NCI-H2196 treated with DMSO at 0.1 percent for 48 hours (cell line): ENCODE data around the gene BICRA.
"Not testable (repeated sequence)": the region's sequence is repeated elsewhere in the genome, so short reads cannot be mapped to it uniquely, and the experiment has no call there.

Experiments
- DNase-seq: peaks from one replicate; lab custom pipeline; 2025; ENCODE audit not compliant: unreplicated experiment; lab: John Stamatoyannopoulos, UW

BICRA gene

GRCh38 chr19:47630594-47630993, 21.7 kb downstream of the BICRA start:
- DNase-seq: no peak

DNA sequence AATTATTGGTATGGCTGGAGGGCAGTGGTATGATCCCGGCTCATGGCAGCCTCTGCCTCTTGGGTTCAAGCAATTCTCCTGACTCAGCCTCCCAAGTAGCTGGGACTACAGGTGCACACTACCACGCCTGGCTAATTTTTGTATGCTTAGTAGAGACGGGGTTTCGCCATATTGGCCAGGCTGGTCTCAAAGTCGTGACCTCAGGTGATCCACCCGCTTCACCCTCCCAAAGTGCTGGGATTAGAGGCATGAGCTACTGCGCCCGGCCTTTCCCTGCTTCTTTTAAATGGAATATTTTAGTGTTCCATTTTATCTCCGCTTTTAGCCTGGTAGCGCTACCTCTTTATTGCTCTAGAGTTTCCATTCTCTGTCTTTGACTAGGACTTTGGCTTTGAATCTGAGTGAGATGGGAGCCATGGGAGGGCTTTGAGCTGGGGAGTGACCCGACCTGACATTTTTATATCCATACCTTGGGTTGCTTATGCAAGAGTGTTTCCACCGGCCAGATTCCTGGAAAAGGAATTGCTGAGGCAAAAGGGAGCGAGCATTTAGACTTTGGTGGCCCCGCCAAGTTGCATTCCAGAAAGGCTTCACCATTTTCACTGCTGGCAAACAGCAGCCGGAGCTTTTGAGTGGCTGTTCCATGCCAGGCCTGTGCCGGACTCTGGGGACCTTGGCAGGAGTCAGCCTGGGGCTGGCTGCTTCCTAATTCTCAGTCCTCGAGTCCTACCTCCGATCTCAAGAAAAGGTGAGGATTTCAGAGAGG, 22.9 kb downstream of the BICRA start:
- DNase-seq: no peak

DNA sequence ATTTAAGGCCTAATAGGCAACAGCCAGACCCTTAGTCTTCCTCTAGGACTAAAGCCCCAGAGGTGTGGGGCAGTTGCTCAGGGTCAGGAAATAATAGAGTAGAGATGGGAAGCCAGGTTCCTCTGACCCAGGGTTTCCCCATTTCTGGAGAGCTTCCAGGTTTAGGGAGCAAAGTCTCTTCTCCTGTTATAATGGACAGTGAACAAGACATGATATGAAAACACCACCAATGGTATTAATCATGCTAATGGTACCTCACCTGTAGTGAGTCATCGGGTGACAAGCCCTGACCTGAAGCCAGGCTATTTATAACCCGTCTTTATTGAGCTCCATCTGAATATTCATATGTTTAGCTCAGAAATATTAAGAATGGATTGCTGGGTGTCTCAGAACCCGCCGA, 24.6 kb downstream of the BICRA start:
- peak; percentile 44 for DNase-seq

GRCh38 chr19:47633996-47634395, 25.1 kb downstream of the BICRA start:
- DNase-seq: no peak

DNA sequence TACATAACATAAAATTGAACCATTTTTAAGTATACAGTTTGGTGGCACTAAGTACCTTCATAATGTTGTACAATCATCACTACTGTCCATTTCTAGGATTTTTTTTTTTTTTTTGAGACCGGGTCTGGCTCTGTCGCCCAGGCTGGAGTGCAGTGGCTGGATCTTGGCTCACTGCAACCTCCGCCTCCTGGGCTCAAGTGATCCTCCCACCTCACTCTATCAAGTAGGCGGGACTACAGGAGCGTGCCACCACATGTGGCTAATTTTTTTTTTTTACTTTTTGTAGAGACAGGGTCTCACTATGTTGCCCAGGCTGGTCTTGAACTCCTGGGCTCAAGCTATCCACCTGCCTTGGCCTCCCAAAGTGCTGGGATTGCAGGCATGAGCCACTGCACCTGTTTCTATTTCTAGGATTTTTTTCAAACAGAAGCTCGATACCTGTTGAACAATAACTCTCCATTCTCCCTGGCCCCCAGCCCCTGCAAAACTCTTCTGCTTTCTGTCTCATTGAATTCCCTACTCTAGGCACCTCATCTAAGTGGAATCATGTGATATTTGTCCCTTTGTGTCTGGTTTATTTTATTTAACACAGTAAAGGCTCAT, 26.3 kb downstream of the BICRA start:
- not testable (repeated sequence) for DNase-seq

GRCh38 chr19:47637550-47637949, 28.6 kb downstream of the BICRA start:
- DNase-seq: no peak

- no peak for DNase-seq
Measured at GRCh38 chr19:47641891-47642485, 33.1 kb downstream of the BICRA start.

DNA sequence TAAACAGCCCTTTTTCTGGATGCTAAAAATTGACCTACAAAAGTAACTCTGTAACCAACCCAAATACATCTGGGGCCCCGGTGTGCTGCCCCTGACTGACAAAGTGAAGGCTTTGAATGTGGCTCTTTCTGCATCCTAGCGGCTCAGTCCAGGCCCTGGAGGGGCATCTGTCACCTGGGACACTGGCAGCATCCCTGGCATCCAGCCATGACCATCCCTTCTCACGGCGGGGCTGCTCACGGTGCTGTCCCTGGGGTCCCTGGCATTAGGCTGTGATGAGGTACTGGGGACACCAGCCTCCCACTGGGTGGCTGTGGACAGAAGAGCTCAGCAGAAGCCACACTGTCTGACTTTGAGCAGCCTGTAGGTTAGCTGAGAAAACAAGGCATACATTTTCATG, 34.3 kb downstream of the BICRA start:
- no peak for DNase-seq

- no peak for DNase-seq
Measured at GRCh38 chr19:47644199-47644598, 35.3 kb downstream of the BICRA start.

DNA sequence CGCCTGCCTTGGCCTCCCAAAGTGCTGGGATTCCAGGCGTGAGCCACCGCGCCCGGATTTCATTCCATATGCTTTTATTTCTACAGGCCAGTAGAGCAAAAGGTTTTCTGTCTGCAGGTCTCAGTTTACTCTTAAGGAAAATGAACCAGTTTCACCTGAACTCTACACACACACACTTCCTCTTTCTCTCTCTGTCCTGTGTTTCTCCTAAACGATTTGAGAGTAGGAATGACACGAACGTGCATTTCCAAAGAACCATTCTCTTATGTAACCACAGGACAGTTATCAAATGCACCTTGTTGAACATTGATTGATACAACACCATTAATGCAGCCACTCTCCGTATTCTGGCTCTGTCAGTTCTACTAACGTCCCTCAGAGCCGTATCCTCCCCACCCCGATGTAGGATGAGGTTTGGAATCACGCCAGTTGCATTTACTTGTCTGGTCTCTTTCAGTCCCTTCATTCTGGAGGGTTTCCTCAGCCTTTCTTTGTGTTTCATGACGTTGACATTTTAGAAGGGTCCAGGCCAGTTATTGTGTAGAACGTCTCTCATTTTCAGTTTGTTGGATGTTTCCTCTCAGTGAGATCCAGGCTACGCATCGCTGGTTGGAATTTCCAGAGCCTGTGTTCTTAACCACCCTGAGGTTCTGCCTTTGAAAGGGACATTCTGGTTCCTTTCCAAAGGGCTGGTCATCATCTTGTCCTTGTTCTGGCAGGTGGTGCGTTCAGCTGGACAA, 36.0 kb downstream of the BICRA start:
- peak; percentile 32 for DNase-seq

- no peak for DNase-seq
Measured at GRCh38 chr19:47646924-47647323, 38.0 kb downstream of the BICRA start.

GRCh38 chr19:47649588-47649987, 40.7 kb downstream of the BICRA start:
- DNase-seq: no peak

GRCh38 chr19:47650700-47651099, 41.8 kb downstream of the BICRA start:
- no peak for DNase-seq

DNA sequence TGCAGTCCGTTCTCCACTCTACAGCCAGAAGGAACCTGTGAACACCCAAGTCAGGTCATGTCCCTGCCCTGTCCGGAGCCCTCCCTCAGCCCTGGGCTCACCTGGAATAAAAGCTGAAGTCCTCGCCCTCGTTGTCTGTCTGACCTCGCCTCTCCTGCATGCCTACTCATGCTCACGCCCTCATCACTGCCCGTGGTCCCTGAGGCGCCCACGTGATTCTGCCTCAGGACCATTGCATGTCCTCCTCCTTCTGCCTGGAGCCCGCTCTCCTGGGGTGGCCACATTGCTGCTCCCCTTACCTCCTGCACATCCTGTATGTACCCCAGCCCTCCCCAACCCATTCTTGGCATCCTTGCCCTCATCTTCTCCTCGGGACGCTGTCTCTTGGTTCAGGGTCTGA, 42.2 kb downstream of the BICRA start:
- no peak for DNase-seq

DNA sequence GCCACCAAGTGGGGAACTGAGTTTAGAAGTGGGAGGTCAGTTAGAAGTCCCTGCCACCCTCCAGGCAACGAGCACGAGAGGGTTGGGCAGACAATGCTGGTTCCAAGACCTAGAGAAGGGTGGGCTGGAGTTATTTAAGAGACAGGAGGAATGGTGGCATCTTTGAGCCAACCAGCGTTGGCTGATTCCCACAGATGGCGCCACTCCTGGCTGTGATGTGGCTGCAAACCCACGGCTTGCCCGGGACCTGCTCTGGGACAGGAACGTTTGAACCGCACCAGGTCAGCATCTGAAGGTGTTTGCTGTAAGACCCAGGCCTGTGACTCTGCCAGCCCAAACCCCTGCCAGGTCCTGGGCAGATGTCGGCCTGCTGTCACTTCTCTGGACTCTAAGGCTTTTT, 42.8 kb downstream of the BICRA start:
- DNase-seq: no peak

DNA sequence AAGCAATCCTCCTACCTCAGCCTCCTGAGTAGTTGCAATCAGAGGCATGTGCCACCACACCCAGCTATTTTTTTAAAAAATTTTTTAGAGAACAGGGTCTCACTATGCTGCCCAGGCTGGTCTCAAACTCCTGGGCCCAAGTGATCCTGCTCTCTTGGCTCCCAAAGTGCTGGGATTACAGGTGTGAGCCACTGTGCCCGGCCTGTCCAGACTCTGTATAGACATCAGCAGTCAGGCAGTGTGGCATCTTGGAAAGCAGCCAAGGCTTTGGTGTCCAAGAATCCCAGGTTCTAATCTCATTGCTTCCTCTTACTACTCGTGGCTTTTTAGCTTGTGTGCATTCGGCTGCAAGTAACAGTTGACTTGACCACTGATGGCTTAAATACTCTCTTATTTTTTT, 43.4 kb downstream of the BICRA start:
- DNase-seq: no peak

- DNase-seq: no peak
Measured at GRCh38 chr19:47653856-47654255, 44.9 kb downstream of the BICRA start.

DNA sequence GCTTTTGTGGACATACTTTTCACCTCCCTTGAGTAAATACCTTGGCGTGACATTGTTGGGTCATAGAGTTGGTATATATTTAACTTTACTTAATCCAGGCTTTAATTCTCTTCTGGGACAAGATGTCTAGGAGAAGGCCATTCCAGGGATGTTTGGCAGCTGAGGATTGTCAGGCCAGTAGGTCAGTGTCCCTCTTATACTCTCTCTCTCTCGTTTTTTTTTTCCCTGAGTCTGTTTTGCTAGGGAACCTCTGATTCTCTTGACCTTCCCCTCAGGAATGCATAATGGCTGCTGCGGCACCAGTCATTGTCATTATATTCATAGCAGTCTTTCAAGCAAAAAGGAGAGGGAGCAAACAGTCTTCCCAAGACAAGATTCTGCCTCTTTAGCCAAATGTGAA, 48.8 kb downstream of the BICRA start:
- no peak for DNase-seq

DNA sequence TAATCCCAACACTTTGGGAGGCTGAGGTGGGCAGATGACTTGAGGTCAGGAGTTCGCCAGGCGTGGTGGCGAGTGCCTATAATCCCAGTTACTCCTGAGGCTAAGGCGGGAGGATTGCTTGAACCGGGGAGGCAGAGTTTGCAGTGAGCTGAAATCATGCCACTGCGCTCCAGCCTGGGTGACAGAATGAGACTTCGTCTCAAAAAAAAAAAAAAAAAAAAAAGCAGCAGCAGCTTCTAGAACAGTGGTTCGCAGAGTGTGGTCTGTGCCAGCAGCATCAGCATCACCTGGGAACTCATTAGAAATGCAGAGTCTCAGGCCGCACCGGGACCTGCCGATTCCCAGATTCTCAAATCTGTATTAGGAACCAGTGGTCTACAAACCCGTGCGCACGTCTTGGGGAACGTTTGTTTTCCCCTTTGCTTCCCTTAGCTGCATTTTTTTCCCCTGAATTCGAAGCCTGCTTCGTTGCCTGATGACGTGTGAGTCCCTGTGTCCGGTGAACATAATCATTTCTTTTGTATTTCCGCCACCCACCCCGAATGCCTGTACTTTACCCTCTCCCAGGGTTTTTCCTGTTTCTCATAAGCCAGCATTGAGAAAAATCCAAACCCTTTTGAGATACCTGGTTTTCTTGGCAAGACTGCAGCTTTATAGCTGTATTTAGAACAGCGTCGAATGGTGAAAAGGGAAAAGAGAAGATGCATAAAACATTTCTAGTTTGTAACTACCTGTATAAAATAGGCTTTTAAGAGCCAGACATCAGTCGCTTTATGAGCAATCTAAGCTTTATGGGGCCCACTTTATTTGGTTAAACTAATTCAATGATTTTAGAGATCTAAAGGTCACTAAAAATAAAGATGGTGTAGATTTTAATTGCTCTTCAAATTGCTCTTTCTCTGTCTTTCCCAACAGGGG, 49.8 kb downstream of the BICRA start:
- DNase-seq: no peak

GRCh38 chr19:47660435-47660832, 51.5 kb downstream of the BICRA start:
- DNase-seq: no peak

DNA sequence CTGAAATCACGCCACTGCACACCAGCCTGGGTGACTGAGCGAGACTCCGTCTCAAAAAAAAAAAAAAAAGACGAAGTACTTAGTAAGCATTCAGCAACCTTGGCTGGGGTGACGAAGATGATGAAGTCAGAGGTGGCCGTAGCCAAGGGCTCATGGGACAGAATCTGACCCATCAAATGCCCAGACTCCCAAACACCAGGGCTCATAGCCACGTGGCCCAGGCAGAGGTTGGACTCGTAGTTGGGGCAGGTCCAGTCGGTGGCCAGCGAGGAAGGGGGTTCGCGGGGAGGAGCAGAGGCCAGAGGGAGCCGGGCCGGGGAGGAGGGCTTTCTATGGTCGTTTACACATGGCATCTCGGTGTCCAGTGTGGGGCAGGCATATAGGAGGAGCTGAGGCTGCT, 52.2 kb downstream of the BICRA start:
- DNase-seq: no peak
